Activated B cell treated with CpG ODN at 0.5 μM for 24 hours (primary cell): Measurements from ENCODE around the gene COL25A1. TPM values are rescaled to one million over a fixed set of nuclear protein-coding genes. Genes with fewer than 3 reads are reported as not detected.

Experiments
- ATAC-seq: fragments of 200-7000 bp; cut with Tn5 transposase; one replicate; pipeline ENCODE4 v1.10.0; 2021; ENCODE audit warnings: low read depth, mild to moderate bottlenecking, moderate library complexity
- CTCF ChIA-PET: fragments of 350-600 bp; sonication (Branson Sonifier 250); formaldehyde crosslinking; loops from one replicate; lab custom pipeline; 2021; ENCODE audit warnings: antibody characterized with exemption; lab: Charles Lee
- POLR2A ChIA-PET: fragments of 350-600 bp; sonication (Branson Sonifier 250); formaldehyde crosslinking; loops from one replicate; lab custom pipeline; 2021; ENCODE audit warnings: antibody characterized with exemption; lab: Charles Lee
- DNase-seq: peaks from one replicate; pipeline ENCODE4 v3.0.0; 2022
- H3K27ac Mint-ChIP-seq: one replicate; pipeline ENCODE4 v1.8.0; 2020; ENCODE audit warnings: mixed read lengths
- H3K27me3 Mint-ChIP-seq: one replicate; pipeline ENCODE4 v1.8.0; 2021; ENCODE audit warnings: mixed read lengths
- H3K36me3 Mint-ChIP-seq: one replicate; pipeline ENCODE4 v1.8.0; 2021; ENCODE audit warnings: low read depth, mixed read lengths
- H3K4me1 Mint-ChIP-seq: one replicate; pipeline ENCODE4 v1.8.0; 2021; ENCODE audit warnings: mixed read lengths
- H3K4me3 Mint-ChIP-seq: one replicate; pipeline ENCODE4 v1.8.0; 2020; ENCODE audit warnings: mild to moderate bottlenecking, mixed read lengths
- H3K9me3 Mint-ChIP-seq: one replicate; pipeline ENCODE4 v1.8.0; 2020; ENCODE audit warnings: mixed read lengths
- intact Hi-C: fragments of 100-400 bp; cut with micrococcal nuclease; formaldehyde crosslinking; loops from one replicate; pipeline ENCODE4 v1.15.1; 2024
- total RNA-seq: library from RNA; stranded (reverse); gene quantifications from 2 replicates; pipeline ENCODE4 v1.2.3, GENCODE V29; 2022
- TF ChIP-seq, protein P1 (sequence below): fragments of 200-600 bp; IDR thresholded peaks from one replicate; pipeline ENCODE4 v1.8.0; 2022; ENCODE audit warnings: antibody characterized with exemption, mild to moderate bottlenecking

The COL25A1 gene
- total RNA-seq, 1 donor from 2014 or later: not detected

DNA sequence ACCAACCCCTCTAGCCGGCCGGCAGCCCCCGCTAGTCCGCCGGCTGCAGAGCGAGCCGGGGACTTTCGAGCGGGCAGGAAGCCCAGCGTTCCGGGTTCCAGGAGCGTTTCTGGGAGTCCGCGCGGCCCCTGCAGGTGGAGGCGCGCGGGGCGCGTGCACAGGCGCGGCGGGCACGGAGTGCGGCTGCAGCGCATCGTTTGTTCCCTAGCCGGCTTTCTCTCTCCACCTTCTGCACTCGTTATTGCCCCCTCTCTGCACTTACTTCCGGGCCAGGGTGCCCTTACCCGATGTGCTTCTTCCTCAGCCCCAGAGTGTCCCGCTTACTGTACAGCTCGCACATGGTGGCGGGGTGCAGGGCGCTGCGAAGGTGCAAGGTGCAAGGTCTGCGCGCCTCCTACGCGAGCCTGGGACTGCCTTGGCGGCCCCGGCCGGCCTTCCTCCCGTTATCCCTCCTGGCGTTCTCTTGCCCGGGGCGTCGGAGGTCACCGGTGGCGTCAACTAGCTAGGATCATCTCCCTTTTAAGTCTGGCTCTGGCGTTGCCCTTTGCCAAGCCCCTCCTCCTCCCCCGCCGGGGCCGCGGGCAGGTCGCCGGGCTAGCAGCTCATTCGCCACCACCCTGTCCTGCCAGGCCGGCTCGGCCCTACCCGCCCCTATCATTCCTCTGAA, 539.8 kb downstream of the COL25A1 start, which contains the start of gene ETNPPL:
Gene ETNPPL (minus strand): TSS at position 495 of the 667 bp plus-strand sequence. CDS start 155 bp downstream, at position 340.
- H3K4me3 Mint-ChIP-seq: peak within 1 kb of the TSS; percentile 49
- H3K4me1 Mint-ChIP-seq: peaks cover 16% of the 10 kb centered on the region
- CTCF ChIA-PET: no interaction called here
- no peak for ATAC-seq
- TF ChIP-seq, protein P1, sequence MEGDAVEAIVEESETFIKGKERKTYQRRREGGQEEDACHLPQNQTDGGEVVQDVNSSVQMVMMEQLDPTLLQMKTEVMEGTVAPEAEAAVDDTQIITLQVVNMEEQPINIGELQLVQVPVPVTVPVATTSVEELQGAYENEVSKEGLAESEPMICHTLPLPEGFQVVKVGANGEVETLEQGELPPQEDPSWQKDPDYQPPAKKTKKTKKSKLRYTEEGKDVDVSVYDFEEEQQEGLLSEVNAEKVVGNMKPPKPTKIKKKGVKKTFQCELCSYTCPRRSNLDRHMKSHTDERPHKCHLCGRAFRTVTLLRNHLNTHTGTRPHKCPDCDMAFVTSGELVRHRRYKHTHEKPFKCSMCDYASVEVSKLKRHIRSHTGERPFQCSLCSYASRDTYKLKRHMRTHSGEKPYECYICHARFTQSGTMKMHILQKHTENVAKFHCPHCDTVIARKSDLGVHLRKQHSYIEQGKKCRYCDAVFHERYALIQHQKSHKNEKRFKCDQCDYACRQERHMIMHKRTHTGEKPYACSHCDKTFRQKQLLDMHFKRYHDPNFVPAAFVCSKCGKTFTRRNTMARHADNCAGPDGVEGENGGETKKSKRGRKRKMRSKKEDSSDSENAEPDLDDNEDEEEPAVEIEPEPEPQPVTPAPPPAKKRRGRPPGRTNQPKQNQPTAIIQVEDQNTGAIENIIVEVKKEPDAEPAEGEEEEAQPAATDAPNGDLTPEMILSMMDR: no peak
- intact Hi-C loops: no loop called here
- DNase-seq: peak; percentile 14
- H3K27ac Mint-ChIP-seq: no peak within 1 kb of the TSS
- H3K9me3 Mint-ChIP-seq: no peaks in the 10 kb centered on the region
- POLR2A ChIA-PET: no interaction called here
- H3K36me3 Mint-ChIP-seq: no peaks in the 10 kb centered on the region
- H3K27me3 Mint-ChIP-seq: peaks cover 31% of the 10 kb centered on the region

Other genes with a start within 250 kb of the COL25A1 start
- 32.0 and 36.1 TPM in 2 replicates for gene SEC24B, start 131.2 kb upstream of the COL25A1 start, total RNA-seq